HG02885 (cell line): Measurements from ENCODE around the gene GSX2.

Experiments used
- ATAC-seq: cut with Tn5 transposase; IDR thresholded peaks from one replicate; pipeline ENCODE4 v1.9.1; 2021; ENCODE audit warnings: mild to moderate bottlenecking; ENCODE audit not compliant: unreplicated experiment, poor library complexity

The GSX2 gene

GRCh38 chr4:54076673-54077072 is 23.3 kb upstream of the GSX2 start:
- no peak for ATAC-seq

DNA sequence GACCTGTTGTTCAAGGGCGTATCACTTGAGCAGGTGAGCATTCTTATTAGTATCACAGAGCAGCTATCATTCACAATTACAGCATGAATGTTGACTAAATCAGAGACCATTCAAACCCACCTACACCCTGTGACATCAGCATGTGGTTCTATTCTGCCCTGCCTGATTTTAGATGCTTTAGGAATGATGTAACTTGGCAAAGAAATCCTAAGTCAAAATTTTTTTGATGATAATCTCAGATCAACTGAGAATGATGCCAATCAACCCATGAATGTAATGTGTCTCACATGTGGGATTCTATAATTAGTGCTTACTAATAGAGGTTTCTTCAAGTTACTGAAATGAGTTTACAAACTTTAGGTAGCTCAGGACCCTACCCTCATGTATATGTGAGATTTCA is 22.2 kb upstream of the GSX2 start:
- no peak for ATAC-seq

DNA sequence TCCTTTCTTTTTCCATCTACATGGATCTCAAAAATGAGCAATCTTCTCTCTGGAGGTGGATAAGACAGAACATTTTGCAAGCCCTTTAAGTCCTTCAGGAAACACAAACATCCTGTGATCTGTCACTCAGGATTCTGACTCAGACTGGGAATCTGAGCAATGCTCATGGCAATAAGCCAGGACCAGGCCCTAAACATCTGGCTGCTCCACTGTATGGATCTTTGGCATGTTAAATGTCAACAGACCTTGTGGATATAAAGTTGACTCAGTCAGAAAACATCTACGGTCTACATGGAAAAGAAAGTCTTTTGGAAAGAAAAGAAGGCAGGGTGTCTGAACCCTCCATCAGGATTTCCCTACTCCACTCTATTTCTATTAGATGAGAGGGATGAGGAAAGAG is 17.8 kb upstream of the GSX2 start:
- ATAC-seq: no peak

- ATAC-seq: no peak
Measured at GRCh38 chr4:54085284-54085683, 14.7 kb upstream of the GSX2 start.

DNA sequence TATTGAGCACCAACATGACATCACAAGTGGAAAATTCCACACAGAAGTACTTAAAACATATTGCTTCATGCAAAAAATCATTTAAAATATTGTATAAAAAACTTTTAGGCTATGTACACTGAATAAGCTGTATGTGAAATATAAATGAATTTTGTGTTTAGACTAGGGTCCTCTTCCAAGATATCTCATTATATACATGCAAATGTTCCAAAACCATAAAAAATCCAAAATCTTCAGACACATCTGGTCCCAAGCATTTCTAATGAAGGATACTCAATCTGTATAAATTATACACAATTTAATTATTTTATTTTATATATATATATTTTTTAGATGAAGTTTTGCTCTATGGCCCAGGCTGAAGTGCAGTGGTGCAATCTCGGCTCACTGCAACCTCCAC is 10.1 kb upstream of the GSX2 start:
- ATAC-seq: no peak

- ATAC-seq: no peak
Measured at GRCh38 chr4:54090404-54090803, 9.6 kb upstream of the GSX2 start.

DNA sequence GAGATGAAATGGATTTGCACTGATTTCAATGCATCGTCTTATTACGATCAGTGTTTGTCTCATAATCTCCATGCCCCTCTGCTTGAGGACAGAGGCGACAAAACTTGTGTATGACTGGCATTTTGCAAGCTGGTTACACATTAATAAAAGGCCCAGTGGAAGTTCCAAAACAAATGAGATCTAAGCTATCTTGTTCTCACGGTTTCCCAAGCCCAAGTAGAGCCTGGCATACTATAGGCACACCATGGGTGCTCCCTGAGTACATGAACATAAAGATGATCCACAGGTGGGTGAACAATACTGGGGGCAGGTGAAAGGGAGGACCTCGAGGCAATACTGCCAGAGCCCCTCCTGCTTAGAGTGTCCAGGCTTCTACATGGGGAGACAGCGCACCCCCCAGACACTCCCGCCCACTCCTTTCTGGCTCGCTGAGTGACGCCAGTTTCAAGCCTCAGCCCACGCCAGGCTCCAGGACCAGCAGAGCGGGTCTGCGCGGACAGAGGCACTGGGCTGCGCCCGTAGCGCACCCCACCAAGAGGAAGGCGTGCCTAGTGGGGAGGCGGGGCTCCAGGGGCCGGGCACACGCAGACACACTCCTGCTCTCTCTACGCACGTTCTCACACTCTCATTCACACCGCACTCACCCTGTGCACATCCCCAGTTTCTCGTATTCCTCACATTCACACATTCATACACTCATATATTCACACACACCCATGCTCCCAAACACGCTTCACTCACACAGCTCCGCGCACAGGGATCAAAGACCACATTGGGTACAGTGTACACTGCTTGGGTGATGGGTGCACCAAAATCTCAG is 8.9 kb upstream of the GSX2 start:
- ATAC-seq: peak; percentile 82

DNA sequence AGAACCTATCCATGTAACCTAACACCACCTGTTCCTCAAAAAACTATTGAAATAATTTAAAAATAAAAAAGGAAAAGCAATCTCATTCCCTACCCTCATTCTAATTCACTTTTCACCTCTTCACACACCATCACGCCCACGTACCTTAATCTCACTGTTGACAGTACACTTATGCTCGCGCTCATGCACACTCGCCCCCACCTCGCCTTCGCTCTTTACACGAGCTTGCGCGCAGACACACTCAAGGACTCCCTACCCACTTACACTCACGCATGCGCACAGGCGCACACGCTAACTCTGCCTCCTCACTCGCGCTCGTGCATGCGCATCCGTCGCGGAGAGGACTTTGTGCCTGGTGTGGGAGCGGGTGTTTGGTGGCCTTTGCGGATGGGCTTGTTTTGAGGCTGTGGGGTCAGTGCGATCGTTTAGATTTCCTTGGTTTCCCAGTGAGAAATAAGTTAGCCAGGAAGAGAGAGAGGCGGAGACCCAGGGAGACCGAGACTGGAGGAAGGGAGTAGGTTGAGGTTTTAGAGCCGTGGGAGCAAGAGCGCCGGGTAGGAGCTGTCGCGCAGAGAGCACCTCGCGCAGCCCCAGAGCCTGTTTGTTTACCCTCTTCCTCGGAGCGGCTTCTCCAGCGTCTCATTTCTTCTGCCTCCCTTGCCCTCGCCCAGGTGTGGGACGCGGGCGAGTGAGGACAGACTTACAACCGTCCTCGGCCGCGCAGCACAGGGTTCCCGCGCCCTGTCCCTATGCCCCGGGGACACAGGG is 8.1 kb upstream of the GSX2 start:
- ATAC-seq: peak; percentile 83

DNA sequence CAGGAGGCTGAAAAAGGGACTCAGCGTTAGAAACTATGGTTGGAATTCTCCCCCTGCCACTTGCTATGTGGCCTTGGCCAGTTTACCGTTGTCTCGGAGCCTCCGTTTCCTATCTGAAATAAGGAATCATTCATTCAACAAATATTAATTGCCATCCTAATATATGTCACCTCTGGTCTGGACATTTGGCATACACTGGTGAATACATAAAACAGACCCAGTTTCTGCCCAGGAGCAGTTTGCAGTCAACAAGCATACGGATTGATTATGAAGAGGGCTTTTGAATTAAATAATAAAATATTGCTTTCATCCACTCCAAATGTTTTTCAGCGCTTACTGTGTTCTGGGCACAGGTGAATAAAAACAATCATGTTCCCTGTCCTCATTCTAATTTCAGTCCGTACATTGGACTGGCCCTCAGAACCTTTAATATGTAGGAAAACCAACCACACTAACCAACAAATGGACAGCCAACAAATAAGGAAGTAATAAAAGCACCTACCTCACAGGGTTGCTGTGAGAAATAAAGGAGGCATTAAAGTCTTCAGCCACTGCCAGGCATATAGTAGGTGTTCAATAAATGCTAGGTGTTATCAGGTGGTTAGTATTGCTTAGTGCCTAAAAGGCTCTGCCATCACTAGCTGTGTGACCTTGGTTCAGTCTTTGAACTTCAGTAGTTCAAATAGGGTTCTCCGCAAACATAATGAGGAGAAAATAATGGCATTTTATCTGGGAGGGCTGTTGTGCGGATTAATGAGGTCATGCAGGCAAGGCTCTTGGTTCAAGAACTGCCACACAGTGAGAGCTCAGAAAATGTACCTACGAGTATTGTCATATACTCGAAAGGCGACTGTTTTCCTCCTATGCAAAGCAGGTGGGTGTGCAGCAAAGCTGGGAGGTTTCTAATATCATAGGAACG is 7.3 kb upstream of the GSX2 start:
- no peak for ATAC-seq

DNA sequence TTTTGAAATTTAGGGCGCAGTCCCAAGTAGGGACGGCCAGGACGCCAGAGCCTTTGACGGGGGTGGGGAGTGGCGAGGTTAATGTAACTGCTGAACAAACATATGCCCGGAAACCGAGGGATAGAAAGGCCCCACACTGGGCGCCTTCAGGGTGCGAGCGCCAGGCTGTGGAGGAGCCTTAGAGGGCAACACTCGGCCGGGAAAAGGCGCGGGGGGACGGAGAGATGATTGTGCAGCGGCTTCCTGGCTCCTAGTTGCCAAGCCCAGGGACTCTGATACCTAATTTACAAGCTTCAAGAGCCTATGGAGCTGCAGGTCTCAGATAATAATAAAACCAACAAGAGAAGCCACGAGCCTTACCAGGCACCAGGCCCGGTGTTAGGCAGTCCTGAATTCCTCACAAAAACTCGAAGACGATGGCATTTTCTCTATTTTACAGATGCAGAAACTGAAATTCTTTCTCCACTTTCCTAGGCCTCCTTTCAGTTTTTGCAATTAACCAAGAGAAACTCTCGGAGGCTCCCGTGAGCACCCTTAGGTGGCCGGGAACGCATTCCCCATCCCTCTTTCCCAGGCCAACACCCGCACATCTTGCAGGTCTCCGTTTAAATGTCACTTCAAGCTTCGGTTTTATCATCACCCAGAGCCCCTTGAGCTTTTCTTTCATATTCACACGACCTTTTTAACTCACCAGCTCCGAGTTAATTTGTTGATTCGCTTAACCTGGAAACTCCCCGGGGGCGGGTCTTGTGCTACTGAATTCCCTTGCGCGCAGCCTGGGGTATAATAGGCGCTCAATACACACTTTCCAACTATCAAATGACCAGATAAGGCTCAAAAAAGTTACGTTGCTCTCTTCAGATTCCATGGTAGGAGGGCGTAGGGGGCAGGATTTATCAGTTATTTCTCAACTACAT is 6.4 kb upstream of the GSX2 start:
- ATAC-seq: no peak

GRCh38 chr4:54094451-54094850 is 5.5 kb upstream of the GSX2 start:
- ATAC-seq: no peak

DNA sequence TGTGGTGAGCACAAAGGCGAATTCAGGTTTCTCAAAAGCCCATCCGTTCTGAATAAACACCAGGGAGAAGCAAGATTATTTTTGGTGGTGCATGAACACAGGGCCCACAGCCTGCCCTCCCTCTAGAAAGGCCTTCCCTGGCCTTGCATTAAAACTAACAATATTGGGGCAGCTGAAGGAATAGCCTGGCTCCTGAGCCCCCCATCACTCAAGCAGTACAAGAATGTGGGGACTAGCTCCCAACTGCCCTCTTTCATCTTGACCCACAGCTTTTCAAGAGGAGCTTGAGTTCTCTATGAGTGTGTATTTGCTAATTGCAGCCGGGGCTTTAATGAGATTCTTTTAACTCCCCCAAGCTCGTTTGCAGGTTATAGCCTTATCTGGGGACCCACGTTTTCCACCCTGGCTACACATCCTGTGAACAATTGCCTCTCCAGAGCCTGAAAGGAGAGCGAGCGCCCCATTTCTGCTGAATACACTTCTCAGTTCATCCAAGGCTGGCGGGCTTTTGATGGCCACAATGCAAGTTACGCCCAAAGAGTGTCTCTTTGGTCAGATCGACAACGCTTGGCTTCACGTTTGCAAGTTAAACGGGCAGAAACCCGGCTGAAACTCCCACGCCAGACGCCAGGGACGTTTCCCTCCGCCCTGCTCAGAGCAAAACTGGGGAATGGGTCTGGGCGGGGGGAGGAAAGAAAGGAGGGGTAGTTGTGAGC is 4.7 kb upstream of the GSX2 start:
- no peak for ATAC-seq

DNA sequence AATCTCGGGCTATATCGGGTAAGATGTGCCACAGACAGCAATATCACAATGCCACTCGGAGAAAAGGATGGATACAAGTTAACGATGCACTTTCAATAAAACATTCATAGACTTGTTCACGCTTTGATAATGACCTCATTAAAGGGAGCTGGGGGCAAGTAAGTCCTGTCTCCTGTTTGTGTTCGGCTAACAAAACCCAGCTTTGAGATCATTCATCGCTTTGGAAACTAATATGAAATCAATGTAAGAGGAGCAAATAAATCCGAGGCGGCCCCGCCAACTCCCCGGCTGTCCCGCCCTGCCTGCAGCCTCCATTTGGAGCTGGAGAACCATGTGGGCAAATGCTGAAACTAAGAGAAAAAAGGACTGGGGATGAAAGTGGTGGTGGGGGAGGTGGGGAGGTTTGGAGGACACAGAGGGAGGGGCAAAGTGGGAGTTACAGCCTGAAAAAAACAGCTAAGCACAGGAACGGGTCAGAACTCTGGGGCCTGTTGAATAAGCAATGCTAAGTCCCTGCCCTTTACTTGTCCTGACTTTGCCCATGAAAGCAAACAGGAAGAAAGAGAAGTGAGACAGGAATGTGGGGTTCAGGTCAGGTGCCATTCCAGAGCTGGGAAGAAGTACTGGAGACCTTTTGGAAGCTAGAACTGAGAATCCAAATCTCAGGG is 3.5 kb upstream of the GSX2 start:
- no peak for ATAC-seq

- ATAC-seq: no peak
Measured at GRCh38 chr4:54097152-54097551, 2.8 kb upstream of the GSX2 start.

DNA sequence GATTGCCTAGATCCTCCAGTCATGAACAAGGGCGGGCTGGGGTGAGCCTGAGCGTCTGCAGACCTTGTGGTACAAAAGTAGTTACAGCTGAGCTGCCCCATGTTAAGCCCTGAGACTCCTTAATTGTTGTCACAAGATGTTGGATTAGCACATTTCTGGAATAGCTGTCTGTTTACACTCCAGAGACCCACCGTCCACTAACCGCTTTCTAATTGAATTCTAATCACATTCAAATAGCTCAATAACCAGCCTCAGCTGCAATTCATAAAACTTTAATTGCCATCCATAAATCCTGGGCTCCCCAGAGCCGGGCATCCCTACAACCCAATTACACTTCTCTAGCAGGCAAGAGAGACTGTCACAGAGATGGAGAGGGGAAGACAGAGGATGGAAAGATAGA is 1.6 kb upstream of the GSX2 start:
- ATAC-seq: no peak

DNA sequence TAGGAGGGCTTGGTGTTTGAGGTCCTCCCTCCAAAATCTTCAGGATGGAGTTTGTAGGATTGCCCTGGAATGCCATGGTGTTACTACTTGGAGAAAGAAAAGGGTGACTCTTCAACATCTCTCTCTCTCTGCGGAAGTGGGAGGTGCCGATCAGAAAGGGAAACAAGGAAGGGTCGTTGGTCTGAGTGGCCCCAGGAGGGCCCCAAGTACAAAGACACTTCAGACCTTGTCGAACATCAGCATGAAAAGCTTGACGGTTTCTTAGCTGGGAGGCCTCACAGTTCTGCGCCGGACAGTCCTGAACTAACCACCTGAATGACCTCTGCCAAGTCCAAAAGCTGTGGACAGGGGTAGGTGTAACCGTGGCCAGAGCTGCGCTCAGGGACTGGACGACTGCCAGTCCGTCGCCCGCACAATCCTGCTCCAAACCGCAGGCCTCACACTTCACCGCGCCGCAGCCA is 646 bp upstream of the GSX2 start:
- ATAC-seq: no peak

DNA sequence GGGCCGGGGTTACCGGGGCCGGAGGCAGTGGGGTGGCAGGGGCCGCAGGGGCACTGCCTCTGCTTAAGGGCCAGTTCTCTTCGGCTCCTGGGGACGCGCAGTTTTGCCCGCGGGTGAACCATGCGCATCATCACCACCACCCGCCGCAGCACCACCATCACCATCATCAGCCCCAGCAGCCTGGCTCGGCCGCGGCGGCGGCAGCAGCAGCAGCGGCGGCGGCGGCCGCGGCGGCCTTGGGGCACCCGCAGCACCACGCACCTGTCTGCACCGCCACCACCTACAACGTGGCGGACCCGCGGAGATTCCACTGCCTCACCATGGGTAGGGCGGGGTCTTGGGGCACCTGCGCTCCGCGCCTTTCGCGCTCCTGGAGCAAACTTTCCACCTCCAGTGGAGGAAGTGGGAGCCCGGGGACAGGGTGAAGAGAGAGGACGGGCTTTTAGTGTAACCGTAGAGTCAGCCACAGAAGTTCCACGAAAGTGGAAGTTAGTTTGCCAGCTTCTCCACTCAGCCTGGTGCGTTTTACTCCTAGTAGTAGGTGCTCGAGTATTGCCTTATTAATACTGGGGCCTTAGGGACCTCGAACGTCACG is 729 bp downstream of the GSX2 start:
- no peak for ATAC-seq
